Tibial nerve (tissue), 3 donors: Measurements from ENCODE around the gene IGSF6.

Experiments used
- CTCF ChIP-seq, 5 experiments: fragments of 200-600 bp in 3 of 5; fragments of 450-650 bp in 2 of 5; sonication (generic) in 3 of 5; IDR thresholded peaks; one replicate each; pipeline ENCODE4 v1.5.1; 2016 to 2019; ENCODE audit warnings: antibody characterized with exemption in 5 of 5, mild to moderate bottlenecking in 3 of 5, moderate library complexity in 2 of 5
- POLR2A ChIP-seq, 2 donors: fragments of 450-650 bp; IDR thresholded peaks; one replicate each; pipeline ENCODE4 v1.6.1; 2017; ENCODE audit warnings: antibody characterized with exemption in 2 of 2, mild to moderate bottlenecking in 2 of 2, moderate library complexity in 2 of 2

- no peak for TF ChIP-seq CTCF (IDR thresholded peaks at IDR 0.05)
- TF ChIP-seq POLR2A (IDR thresholded peaks at IDR 0.05), result no peak
Observed at GRCh38 chr16:21600031-21600773, 52.2 kb downstream of the IGSF6 start.
